CD4-positive, alpha-beta T cell treated with Interferon gamma for 1 hour (primary cell): ENCODE measurements around the gene OGFOD3.

ENCODE experiments used
- DNase-seq: peaks from one replicate; pipeline ENCODE4 v3.0.0-alpha.2; 2020

The OGFOD3 gene

DNA sequence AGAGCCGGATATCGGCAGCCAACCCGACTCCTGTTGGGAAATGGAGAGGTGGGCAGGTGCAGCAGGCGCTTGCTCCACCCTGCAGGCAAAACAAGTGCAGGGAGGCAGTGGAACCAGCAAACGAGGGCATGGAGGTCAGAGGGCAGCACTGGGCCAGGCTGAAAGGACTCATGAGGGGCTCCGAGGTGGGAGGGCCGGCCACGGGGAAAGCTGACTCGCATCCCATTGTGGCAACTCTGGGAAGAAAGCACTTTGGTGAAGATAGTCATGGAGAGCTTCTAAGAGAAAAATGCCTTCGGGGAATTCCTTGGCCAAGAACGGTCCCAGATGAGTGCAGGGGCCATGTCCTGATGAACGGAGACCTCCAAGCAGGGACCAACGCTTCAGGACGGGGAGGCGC, 27.7 kb upstream of the OGFOD3 start:
- no peak for DNase-seq

DNA sequence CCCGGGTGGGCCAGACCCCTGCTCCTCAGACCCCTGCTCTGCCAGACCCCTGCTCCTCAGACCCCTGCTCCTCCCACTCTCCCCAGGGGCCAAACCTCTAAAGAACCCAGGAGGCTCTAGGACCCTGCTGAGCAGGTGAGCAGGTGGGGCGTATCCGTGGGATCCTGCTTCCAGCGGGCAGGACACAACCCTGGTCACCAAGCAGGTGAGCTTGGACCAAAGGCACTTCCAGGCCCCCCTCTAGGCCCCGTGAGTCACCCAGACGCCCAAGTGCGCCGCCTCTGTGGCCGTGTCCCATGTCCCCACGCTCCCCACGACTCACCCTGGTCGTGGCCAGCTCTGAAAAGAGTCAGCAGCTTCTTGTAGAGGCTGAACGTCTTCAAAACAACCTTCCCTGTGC, 27.2 kb upstream of the OGFOD3 start:
- no peak for DNase-seq

DNA sequence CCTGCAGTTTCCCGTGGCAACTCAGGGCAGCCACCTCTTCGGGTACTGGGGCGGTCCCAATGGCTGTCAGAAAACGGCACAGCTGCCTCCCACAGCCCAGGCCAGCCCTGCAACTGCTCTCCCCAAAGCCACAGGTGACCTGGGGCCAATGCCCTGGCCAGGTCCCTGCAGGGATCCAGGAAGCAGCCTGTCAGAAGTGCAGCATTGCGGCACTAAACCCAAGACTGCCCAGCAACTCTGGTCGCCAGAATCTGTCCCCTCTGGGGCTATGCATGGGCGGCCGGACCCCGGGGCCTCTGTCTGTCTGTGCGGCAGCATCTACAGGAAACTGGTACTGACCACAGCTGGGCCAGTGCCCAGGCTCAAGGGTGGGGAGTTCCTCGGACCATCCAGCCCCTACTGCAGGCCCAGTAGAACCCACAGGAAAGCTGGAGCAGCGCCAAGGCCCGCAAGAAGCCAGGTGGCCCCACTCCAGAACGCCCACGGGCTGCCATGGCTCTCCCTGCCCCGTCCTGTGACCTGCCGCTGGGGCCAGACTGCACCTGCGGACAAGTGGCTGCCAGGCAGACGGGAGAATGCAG, 26.6 kb upstream of the OGFOD3 start:
- DNase-seq = no peak

GRCh38 chr17:82444284-82444893, 26.0 kb upstream of the OGFOD3 start:
- no peak for DNase-seq

DNA sequence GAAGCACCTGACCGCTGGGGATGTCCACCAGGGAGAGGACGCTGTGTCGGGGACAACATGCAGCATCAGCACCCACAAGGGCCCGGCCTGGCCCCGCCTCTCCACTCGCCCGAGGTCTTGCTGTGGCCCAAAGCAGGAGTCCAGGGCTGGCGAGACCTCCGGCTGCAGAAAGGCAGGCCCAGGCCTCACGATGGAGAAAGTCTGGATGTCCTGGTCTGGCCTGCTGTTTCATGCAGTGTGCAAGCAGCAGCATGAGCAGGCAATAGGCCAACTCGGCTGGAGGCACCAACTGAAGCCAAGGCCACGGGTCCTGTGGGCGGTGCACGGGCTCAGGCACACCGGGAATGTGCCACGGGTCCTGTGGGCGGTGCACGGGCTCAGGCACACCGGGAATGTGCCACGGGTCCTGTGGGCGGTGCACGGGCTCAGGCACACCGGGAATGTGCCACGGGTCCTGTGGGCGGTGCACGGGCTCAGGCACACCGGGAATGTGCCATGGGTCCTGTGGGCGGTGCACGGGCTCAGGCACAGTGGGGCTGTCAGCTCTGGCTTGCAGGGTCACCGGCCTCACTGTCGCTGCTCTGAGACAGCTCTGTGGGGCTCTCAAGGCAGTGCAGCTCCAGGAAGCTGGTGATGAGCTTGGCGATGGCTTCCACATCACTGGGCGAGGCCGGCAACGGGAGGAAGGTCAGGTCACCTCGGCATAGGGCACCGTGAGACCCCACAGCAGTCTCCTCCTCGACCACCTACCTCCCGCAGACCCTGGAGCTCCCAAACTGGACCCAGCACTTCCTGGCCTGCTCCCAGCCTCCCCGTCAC, 25.3 kb upstream of the OGFOD3 start:
- no peak for DNase-seq

DNA sequence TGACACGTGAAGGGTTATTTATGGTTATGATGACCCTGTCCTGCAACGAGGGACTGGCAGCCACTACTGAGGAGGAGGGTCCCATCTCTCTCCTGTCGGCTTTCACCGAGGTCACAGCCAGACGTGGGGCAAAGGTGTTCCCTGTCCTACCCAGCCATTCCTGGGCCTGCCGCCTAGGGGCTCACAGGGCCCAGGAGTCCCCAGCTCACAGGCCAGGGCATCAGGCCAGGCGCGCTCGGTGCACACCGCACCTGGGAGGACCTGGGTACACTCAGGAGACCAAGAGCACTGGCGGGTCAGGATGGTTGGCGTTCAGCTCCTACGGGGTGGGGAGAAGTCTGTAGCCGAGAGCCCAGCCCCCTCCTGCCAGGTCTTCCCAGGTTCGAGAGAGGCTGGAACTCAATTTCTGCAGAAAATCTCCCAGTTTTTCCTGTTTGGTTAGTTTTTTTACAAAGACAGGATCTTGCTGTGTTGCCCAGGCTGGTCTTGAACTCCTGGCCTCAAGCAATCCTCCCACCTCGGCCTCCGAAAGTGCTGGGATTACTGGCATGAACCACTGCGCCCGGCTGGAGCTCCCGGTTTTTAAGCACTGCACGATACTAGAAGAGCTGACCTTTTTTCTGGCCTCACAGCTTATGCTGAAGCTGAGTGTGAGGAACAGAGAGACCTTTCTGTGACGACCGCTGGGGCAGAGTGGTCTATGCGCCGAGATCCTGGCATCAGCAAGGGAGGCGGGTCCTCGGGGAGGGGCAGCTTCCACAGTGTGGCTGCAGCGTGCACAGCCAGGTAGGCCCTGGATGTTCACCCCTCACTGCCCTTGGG, 24.5 kb upstream of the OGFOD3 start:
- DNase-seq = no peak

- no peak for DNase-seq
These were observed 23.5 kb upstream of the OGFOD3 start for GRCh38 chr17:82441691-82442487.

DNA sequence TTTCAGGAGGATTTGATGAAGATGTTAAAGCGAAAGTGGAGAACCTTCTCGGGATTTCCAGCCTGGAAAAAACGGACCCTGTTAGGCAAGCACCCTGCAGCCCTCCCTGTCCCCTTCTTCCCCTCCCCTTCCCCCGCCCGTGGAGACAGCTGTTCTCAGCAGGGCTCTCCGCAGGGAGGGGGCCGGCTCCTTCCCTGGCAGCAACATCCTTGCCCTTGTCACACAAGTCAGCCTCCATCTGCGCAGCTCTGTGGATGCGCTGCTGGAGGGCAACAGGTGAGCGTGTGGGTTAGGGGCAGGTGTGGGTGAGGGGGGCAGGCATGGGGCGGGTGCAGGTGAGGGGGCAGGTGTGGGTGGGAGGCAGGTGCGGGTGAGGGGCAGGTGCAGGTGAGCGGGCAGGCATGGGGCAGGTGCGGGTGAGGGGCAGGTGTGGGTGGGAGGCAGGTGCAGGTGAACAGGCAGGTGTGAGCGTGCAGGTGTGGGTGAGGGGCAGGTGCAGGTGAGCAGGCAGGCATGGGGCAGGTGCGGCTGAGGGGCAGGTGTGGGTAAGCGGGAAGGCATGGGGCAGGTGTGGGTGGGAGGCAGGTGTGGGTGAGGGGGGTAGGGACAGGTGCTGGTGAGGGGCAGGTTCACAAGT, 22.7 kb upstream of the OGFOD3 start:
- peak; percentile 26 for DNase-seq

DNA sequence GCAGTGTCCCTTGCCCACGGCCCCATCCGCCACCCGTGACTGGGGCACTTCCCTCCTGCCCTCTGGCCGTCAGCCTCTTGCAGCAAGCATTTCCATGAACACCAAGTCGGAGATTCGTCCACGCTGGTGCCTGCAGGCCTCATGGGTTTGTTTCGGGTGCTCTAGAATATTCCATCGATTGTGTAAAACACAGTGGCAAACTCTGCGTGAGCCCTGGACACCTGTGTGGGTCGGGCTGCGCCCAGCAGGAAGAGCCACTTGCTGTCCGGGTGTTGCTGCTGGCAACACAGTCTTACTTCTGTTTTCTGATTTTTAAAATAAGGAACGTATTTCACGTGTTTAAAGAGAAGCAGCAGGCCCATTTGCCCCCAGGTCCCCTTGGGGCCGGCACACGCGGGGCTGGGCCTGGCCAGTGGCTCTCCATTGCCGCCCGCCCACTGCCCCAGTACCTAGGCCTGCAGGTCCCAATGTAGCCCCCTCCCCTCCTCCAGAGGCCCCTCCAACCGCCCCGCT, 22.1 kb upstream of the OGFOD3 start:
- peak; percentile 41 for DNase-seq

DNA sequence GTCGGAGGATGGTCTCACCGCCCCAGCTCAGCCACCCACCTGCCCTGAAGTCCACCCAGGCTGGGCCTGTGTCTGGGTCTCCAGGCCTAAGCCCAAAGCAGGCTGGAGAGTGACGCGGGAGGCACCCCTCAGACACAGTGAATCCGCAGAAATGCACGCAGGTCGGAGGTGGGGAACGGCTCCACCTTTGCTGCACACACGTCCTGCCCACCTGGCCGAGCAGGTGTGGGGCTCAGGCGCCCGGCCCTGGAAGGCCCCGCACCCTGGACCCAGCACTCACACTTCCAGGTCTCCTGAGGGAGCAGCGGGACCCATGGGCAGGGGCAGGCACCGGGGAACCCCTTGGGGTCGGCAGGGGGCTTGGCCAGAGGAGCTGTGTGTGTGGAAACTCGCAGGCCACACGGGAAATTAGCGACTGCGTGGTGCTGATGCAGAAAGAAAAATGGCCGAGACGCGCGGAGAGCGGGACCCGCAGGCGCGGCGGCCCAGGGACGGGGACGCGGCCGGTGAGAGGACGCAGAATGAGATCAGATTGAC, 21.5 kb upstream of the OGFOD3 start:
- DNase-seq = no peak

GRCh38 chr17:82439194-82439828, 20.9 kb upstream of the OGFOD3 start:
- DNase-seq = no peak

DNA sequence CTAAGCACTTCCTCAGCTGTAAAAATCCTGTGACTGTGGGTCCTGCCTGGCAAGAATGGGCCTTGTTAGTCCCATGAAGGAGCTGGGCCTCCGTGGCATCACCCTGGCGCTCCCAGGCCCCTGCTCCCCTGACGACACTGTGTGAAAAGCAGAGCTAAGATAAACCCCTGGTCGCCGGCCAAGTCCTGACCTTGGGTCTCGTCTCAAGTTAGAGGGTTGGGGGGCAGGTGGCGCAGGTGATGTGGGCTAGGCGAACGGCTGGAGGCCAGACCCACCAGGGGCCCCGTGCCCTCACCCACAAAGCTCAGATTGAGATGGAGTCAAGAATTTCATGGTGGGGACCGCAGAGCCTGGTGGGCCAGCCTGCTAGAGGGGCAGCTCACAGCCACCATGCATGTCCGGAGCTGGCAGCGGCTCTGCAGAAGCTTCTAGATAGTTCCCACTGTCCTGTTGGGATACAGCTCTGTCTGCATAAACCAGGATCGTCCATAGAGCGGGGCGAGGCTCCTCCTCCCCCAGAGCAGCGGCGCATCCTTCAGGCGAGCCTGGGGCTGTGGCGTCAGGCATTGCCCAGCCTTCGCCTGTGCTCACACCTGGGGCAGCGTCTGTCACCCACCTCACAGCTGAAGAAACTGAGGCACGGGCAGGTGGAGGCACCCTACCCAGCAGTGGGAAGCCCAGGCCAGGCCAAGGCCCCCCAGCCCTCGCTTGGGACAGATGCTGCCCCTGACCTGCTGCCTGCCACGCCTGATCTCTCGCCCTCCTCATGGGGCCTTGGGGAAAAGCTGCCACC, 20.2 kb upstream of the OGFOD3 start:
- no peak for DNase-seq

GRCh38 chr17:82437325-82437668, 18.9 kb upstream of the OGFOD3 start:
- DNase-seq = no peak

GRCh38 chr17:82436601-82437324, 18.4 kb upstream of the OGFOD3 start:
- DNase-seq = no peak

- no peak for DNase-seq
These were observed 17.5 kb upstream of the OGFOD3 start for GRCh38 chr17:82435601-82436583.

DNA sequence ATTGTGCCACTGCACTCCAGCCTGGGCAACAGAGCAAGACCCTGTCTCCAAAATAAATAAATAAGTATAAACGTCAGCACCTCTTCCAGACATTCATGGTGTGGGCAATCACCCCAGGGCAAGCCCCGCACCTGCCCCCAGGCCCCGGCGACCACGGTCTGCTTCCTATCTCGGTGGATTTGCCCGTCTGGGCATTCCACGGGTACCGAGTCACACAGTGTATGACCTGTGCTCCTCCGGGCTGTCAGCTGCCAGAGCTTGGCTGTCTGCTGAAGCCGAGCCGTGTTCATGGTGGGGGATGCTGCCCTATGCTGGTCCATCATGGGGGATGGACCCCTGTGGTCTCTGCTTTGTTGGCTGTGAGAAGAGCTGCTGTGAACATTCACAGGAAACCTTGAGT, 16.7 kb upstream of the OGFOD3 start:
- no peak for DNase-seq

- DNase-seq = peak; percentile 32
These were observed 15.8 kb upstream of the OGFOD3 start for GRCh38 chr17:82434216-82434565.

DNA sequence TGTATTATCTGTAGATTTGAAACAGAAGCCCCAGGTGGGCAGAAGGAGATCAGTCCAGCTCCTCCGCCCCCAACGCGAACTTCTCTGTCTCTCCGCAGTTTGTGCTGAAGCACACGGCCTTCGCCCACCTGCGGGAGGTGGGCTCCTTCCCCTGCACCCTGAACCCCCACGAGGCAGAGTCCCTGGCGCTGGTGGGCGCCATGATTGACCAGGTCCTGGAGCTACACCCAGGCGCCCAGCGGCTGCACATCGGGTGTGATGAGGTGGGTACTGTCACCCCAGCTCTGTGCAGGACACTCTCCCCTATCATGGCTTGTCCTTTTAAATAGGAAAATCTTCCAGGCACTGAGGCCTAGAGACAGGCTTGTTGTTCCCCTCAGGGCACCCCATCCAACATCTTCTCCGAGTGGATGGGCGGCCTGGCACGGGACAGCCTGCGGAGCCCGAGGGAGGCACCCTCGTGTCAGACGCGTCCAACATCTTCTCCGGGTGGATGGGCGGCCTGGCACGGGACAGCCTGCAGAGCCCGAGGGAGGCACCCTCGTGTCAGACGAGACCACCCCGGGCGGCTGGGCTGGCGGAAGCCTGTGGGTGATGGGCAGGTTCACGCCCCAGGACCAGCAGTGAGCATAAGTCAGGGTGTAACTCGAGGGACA, 15.3 kb upstream of the OGFOD3 start:
- no peak for DNase-seq
